Mesenchymal stem cell (in vitro differentiated cells and primary cell): ENCODE data around the gene ITCH.

Experiments
- DNase-seq: peaks from one replicate; pipeline ENCODE4 v3.0.0-alpha.2; 2013
- H2AFZ ChIP-seq: one replicate; pipeline ENCODE4 v1.6.1; 2013; ENCODE audit warnings: low read depth, mild to moderate bottlenecking, control low read depth, inconsistent platforms, low read length, moderate library complexity
- H2AK5ac ChIP-seq: 2 replicates; pipeline ENCODE4 v1.6.1; 2013; ENCODE audit warnings: low read length, moderate library complexity, mild to moderate bottlenecking, inconsistent platforms; ENCODE audit not compliant: severe bottlenecking
- H2BK120ac ChIP-seq: one replicate; pipeline ENCODE4 v1.6.1; 2013; ENCODE audit warnings: low read depth, mild to moderate bottlenecking, inconsistent platforms, low read length, moderate library complexity
- H2BK12ac ChIP-seq, 2 experiments: one replicate each; pipeline ENCODE4 v1.6.1; 2013; ENCODE audit warnings: inconsistent platforms in 2 of 2, low read length in 2 of 2, mild to moderate bottlenecking in 2 of 2, moderate library complexity in 2 of 2, control low read depth in 1 of 2
- H2BK15ac ChIP-seq: one replicate; pipeline ENCODE4 v1.6.1; 2013; ENCODE audit warnings: mild to moderate bottlenecking, low read depth, inconsistent platforms; ENCODE audit not compliant: poor library complexity, severe bottlenecking
- H2BK5ac ChIP-seq: 2 replicates; pipeline ENCODE4 v1.6.1; 2013; ENCODE audit warnings: low read depth, mild to moderate bottlenecking, low read length, control low read depth, inconsistent platforms; ENCODE audit not compliant: poor library complexity, severe bottlenecking
- H3K14ac ChIP-seq, 2 experiments: one replicate each; pipeline ENCODE4 v1.6.1; 2013; ENCODE audit warnings: inconsistent platforms in 2 of 2, low read length in 2 of 2, control low read depth in 1 of 2, mild to moderate bottlenecking in 1 of 2, moderate library complexity in 1 of 2
- H3K18ac ChIP-seq, 2 experiments: one replicate each; pipeline ENCODE4 v1.6.1; 2013; ENCODE audit warnings: inconsistent platforms in 2 of 2, low read length in 2 of 2, control low read depth in 1 of 2, low read depth in 1 of 2, mild to moderate bottlenecking in 1 of 2
- H3K23ac ChIP-seq, 2 experiments: one replicate each; pipeline ENCODE4 v1.6.1; 2013; ENCODE audit warnings: inconsistent platforms in 2 of 2, low read length in 2 of 2, mild to moderate bottlenecking in 2 of 2, moderate library complexity in 2 of 2, control low read depth in 1 of 2
- H3K27ac ChIP-seq: 2 replicates; pipeline ENCODE4 v1.5.1; 2013; ENCODE audit warnings: mild to moderate bottlenecking, moderate library complexity, low read length, control low read depth, inconsistent platforms; ENCODE audit not compliant: poor library complexity, severe bottlenecking
- H3K27me3 ChIP-seq, 2 experiments: 2 replicates each; pipeline versions ENCODE4 v1.6.1 to v1.7.0; 2013; ENCODE audit warnings: low read length in 2 of 2, mild to moderate bottlenecking in 2 of 2, moderate library complexity in 2 of 2, control low read depth in 1 of 2, inconsistent platforms in 1 of 2; ENCODE audit not compliant: control insufficient read depth in 1 of 2, insufficient read depth in 1 of 2
- H3K36me3 ChIP-seq, 2 experiments: 2 replicates each; pipeline versions ENCODE4 v1.6.1 to v1.7.0; 2013; ENCODE audit warnings: low read length in 2 of 2, control low read depth in 1 of 2, inconsistent platforms in 1 of 2, low read depth in 1 of 2, mild to moderate bottlenecking in 1 of 2; ENCODE audit not compliant: insufficient read depth in 2 of 2, control insufficient read depth in 1 of 2
- H3K4ac ChIP-seq, 2 experiments: one replicate each; pipeline ENCODE4 v1.6.1; 2013; ENCODE audit warnings: inconsistent platforms in 2 of 2, low read length in 2 of 2, mild to moderate bottlenecking in 2 of 2, moderate library complexity in 2 of 2, control low read depth in 1 of 2, low read depth in 1 of 2
- H3K4me1 ChIP-seq: 2 replicates; pipeline ENCODE4 v1.6.1; 2013; ENCODE audit warnings: low read depth, low read length, control low read depth; ENCODE audit not compliant: control insufficient read depth, insufficient read depth
- H3K4me2 ChIP-seq: 2 replicates; pipeline ENCODE4 v1.6.1; 2013; ENCODE audit warnings: low read length, mild to moderate bottlenecking, inconsistent platforms; ENCODE audit not compliant: poor library complexity, severe bottlenecking
- H3K4me3 ChIP-seq, 2 experiments: 2 replicates each; pipeline versions ENCODE4 v1.5.1 to v1.7.0; 2013; ENCODE audit warnings: low read length in 2 of 2, mild to moderate bottlenecking in 2 of 2, control low read depth in 1 of 2, low read depth in 1 of 2; ENCODE audit not compliant: insufficient read depth in 1 of 2
- H3K79me1 ChIP-seq: replicated peaks from 2 replicates; pipeline ENCODE4 v1.6.1; 2013; ENCODE audit warnings: mild to moderate bottlenecking, control low read depth, low read length, inconsistent platforms; ENCODE audit not compliant: poor library complexity, severe bottlenecking
- H3K9ac ChIP-seq: 2 replicates; pipeline ENCODE4 v1.7.0; 2013; ENCODE audit warnings: mild to moderate bottlenecking, low read length, moderate library complexity
- H3K9me3 ChIP-seq: 2 replicates; pipeline ENCODE4 v1.7.0; 2013; ENCODE audit warnings: mild to moderate bottlenecking, low read length; ENCODE audit not compliant: control insufficient read depth
- H4K8ac ChIP-seq: one replicate; pipeline ENCODE4 v1.6.1; 2013; ENCODE audit warnings: inconsistent platforms, mild to moderate bottlenecking, low read length, moderate library complexity
- H4K91ac ChIP-seq: one replicate; pipeline ENCODE4 v1.6.1; 2013; ENCODE audit warnings: mild to moderate bottlenecking, low read length, inconsistent platforms
- WGBS: methylation state at CpG from one replicate; pipeline ENCODE4 v1.1.7; 2013; ENCODE audit warnings: mixed read lengths; 5-methylcytosine and 5-hydroxymethylcytosine counted together

The ITCH gene

DNA sequence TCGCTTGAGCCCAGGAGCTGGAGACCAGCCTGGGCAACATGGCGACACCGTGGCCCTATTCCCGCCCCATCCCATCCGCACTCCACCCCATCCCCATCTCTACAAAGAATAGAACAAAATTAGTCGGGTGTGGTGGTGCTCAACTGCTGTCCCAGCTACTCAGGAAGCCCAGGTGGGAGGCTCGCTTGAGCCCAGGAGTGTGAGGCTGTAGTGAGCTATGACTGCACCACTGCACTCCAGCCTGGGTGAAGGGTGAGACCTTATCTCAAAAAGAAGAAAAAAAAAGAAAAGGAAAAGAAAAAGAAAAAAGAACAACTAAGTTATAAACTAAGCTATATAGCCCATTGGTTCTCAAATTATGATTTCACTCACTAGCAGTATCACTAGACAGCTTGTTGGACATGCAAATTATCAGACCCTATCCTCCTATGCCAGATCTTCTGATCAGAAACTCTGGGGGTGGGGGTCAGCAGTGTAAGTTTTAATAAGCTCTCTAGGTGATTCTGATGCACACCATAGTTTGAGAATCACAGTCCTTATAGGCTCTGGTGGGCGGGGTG lies 491 bp upstream of the ITCH start:
- no peak overlapping the region for H2AFZ ChIP-seq
- peaks cover 17% of the 10 kb centered on the region for H3K4me1 ChIP-seq
- peak overlapping the region in 1 of 2 experiments; percentile 88 for H3K4me3 ChIP-seq
- H3K9me3 ChIP-seq = no peaks in the 10 kb centered on the region
- no peak overlapping the region for H4K91ac ChIP-seq
- H3K36me3 ChIP-seq = peaks cover 0 to 18% of the 10 kb centered on the region in 2 experiments
- DNase-seq = no peak
- H4K8ac ChIP-seq = no peak overlapping the region
- peak overlapping the region; percentile 67 for H2BK15ac ChIP-seq
- H3K79me1 ChIP-seq = no peaks in the 10 kb centered on the region
- H3K9ac ChIP-seq = peak overlapping the region; percentile 98
- no peak overlapping the region for H2BK12ac ChIP-seq
- H3K14ac ChIP-seq = no peak overlapping the region
- no peak overlapping the region for H2BK120ac ChIP-seq
- no peak overlapping the region for H3K27ac ChIP-seq
- H3K4me2 ChIP-seq = peak overlapping the region; percentile 61
- H3K18ac ChIP-seq = peak overlapping the region in 1 of 2 experiments; percentile 8
- 68% methylated on average over 6 of the region's 8 CpGs for WGBS
- no peaks in the 10 kb centered on the region for H3K27me3 ChIP-seq
- H2AK5ac ChIP-seq = no peak overlapping the region
- no peak overlapping the region for H3K23ac ChIP-seq
- no peak overlapping the region for H2BK5ac ChIP-seq
- H3K4ac ChIP-seq = peak overlapping the region in 1 of 2 experiments; percentile 30

DNA sequence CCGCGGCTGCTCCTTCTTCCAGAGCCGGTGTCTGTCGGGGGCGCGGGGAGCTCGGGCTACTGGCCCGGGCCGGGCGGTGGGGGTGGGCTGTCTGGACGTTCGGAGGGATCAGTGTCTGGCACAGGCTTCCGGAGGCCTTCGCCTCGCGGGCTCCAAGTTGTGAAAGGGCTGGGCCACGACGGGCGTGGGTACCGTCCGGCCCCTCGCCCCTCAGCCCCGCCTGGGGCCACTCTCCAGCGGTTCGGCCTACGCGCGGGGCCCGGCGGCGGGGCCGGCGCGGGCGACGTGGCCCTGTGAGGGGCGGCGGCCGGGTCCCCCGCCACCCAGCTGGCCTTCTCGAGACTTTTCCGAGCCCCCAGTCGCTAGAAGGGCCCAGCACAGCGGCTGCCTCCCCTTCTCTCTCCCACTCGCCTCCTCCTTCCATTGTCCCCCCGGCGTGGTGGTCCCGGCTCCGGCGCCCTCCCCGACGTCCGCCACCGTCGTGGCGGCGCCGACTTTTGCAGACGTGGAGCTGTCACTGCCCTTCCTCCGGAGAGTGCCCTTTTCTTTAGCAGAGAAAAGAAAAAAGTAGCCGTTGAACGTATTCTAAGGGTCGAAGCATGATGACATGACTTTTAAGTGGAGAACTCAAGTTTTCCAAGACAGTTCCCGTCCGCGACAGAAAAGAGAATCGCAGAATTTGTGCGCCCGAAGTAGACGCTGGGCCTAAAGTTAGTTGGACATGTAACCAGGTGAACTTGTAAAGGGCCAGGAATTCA lies 571 bp downstream of the ITCH start:
- WGBS = under 1% methylated on average over 45 of the region's 70 CpGs
- H3K14ac ChIP-seq = peak overlapping the region; percentile 74 to 95

DNA sequence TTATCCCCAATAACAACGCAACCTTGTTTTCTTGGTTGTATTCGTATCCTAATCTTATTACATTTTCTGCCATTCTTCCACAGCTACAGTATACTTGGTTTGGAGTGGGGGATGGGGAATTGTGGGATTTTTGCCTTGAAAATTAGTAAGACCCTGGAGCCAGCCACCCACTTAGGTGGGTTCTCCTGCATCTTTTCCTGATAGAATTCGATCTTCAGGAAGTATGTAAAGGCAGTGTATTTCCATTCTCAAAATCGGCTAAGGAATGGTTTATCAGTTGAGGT lies 1.1 kb downstream of the ITCH start:
- no peak overlapping the region for H2AFZ ChIP-seq
- H3K23ac ChIP-seq = no peak overlapping the region
- DNase-seq = no peak
- no peaks in the 10 kb centered on the region for H3K79me1 ChIP-seq
- peaks cover 3 to 19% of the 10 kb centered on the region in 2 experiments for H3K36me3 ChIP-seq
- no peak overlapping the region for H2BK12ac ChIP-seq
- no peak overlapping the region for H3K4ac ChIP-seq
- no peaks in the 10 kb centered on the region for H3K9me3 ChIP-seq
- no peak overlapping the region for H4K8ac ChIP-seq
- H3K27me3 ChIP-seq = no peaks in the 10 kb centered on the region
- H3K4me2 ChIP-seq = peak overlapping the region; percentile 68
- H2AK5ac ChIP-seq = no peak overlapping the region
- H3K14ac ChIP-seq = no peak overlapping the region
- H3K4me3 ChIP-seq = peak overlapping the region; percentile 88 to 92
- 47% methylated on average over 2 of the region's 4 CpGs for WGBS
- no peak overlapping the region for H4K91ac ChIP-seq
- no peak overlapping the region for H3K18ac ChIP-seq
- H3K27ac ChIP-seq = peak overlapping the region; percentile 40
- H3K4me1 ChIP-seq = peaks cover 17% of the 10 kb centered on the region
- no peak overlapping the region for H2BK120ac ChIP-seq
- H3K9ac ChIP-seq = peak overlapping the region; percentile 98
- H2BK15ac ChIP-seq = no peak overlapping the region
- no peak overlapping the region for H2BK5ac ChIP-seq

More for the DNA sequence above, 571 bp downstream of the ITCH start:
- H3K23ac ChIP-seq = peak overlapping the region in 1 of 2 experiments; percentile 31
- H2BK120ac ChIP-seq = peak overlapping the region; percentile 97
- peak overlapping the region; percentile 68 for H3K27ac ChIP-seq
- H3K4ac ChIP-seq = peak overlapping the region; percentile 81 to 92
- no peaks in the 10 kb centered on the region for H3K9me3 ChIP-seq
- H2AK5ac ChIP-seq = peak overlapping the region; percentile 33
- H3K9ac ChIP-seq = peak overlapping the region; percentile 98
- H3K36me3 ChIP-seq = peaks cover 0 to 18% of the 10 kb centered on the region in 2 experiments
- peak overlapping the region; percentile 43 for H4K91ac ChIP-seq
- no peaks in the 10 kb centered on the region for H3K27me3 ChIP-seq
- peak overlapping the region; percentile 87 for H2BK5ac ChIP-seq
- H3K79me1 ChIP-seq = no peaks in the 10 kb centered on the region
- peaks cover 17% of the 10 kb centered on the region for H3K4me1 ChIP-seq
- peak overlapping the region; percentile 82 for H4K8ac ChIP-seq
- H2BK12ac ChIP-seq = no peak overlapping the region
- peak overlapping the region; percentile 68 for H3K4me2 ChIP-seq
- H3K18ac ChIP-seq = peak overlapping the region; percentile 77 to 97
- peak overlapping the region; percentile 88 to 92 for H3K4me3 ChIP-seq
- H2AFZ ChIP-seq = no peak overlapping the region
- H2BK15ac ChIP-seq = peak overlapping the region; percentile 69
- DNase-seq = peak; percentile 78

DNA sequence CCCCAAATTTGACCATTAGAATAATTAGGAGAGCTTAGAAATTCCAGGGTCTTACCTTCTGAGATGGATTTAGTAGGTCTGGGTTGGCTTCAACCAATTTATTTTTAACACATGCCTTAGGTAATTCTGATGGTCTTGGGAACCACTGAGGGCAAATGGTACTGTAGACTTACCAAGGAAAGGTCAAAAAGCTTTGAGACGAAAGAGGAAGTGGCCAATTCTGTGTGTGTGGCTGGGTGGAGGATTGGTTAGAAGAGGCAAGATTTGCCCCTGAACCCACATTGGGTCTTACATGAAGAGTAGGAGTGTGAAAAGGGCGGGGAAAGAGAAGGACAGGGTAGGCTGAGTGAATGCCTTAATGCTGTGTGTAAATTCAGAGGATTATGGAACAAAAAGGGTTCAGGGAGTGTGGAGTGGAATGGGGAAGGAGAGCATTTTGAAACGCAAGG lies 2.7 kb downstream of the ITCH start:
- H3K27ac ChIP-seq = no peak overlapping the region
- H3K4me2 ChIP-seq = peak overlapping the region; percentile 30
- H4K8ac ChIP-seq = no peak overlapping the region
- H3K27me3 ChIP-seq = no peaks in the 10 kb centered on the region
- no peaks in the 10 kb centered on the region for H3K9me3 ChIP-seq
- DNase-seq = no peak
- no peaks in the 10 kb centered on the region for H3K79me1 ChIP-seq
- H2BK12ac ChIP-seq = no peak overlapping the region
- peak overlapping the region in 1 of 2 experiments; percentile 13 for H3K4ac ChIP-seq
- H4K91ac ChIP-seq = no peak overlapping the region
- WGBS = 96% methylated on average over 3 of the region's 3 CpGs
- H3K23ac ChIP-seq = peak overlapping the region in 1 of 2 experiments; percentile 84
- H3K9ac ChIP-seq = no peak overlapping the region
- no peak overlapping the region for H2BK120ac ChIP-seq
- peak overlapping the region in 1 of 2 experiments; percentile 37 for H3K14ac ChIP-seq
- no peak overlapping the region for H2BK15ac ChIP-seq
- peaks cover 17% of the 10 kb centered on the region for H3K4me1 ChIP-seq
- no peak overlapping the region for H3K18ac ChIP-seq
- H2AFZ ChIP-seq = no peak overlapping the region
- H2BK5ac ChIP-seq = no peak overlapping the region
- H3K4me3 ChIP-seq = peak overlapping the region in 1 of 2 experiments; percentile 2
- peaks cover 14 to 35% of the 10 kb centered on the region in 2 experiments for H3K36me3 ChIP-seq
- H2AK5ac ChIP-seq = peak overlapping the region; percentile 67
